ENCODE results near the gene PPP1R7. TPM values are rescaled to one million over a fixed set of nuclear protein-coding genes. Genes with fewer than 3 reads are reported as not detected.
"Not testable (repeated sequence)": the region's sequence is repeated elsewhere in the genome, so short reads cannot be mapped to it uniquely, and the experiment has no call there.

PPP1R7 gene
- total and polyA plus RNA-seq, 5 donors from 2014 or later: 68.0 to 150 (median 106) TPM

DNA sequence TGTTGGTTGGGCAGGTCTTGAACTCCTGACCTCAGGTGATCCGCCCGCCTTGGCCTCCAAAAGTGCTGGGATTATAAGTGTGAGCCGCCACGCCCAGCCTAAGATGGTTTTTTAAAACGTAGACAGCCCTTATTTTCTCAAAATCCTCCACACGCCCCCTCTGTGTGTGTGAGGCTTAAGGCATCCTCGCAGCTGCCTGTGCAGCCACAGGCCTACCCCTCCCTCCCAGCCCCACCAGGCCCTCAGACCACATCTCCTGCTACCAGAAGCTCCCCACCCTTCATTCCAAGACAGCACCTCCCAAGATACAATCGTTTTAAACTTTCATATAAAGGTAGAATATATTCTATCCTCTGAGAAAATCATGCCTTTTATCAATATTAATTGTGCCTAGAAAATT is 43.0 kb downstream of the PPP1R7 start:
- DNase-seq: no peak

DNA sequence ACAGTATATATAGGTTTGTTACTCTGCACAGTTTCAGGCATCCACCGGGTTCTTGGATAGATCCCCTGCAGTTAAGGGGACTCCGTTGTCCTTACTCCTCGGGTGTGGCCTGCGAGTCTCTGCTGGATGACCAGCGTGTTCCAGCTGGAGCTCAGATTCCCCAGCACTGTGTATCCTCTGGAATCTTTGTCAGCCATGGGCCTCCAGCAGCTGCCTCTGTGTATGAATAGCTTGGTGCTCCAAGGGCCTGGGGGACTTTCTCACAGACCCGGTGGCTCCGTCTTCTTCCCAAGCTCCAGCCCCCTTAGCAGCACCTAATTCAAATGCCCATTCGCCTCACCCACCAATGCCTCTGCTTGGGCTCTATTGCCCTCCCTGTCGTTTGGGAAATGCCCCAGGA is 44.5 kb downstream of the PPP1R7 start:
- no peaks in the 10 kb centered on the region for H3K36me3 Mint-ChIP-seq
- Histone ChIP-seq H3K36me3 (ENCODE audit: control insufficient read depth, insufficient read depth, low read length) (no peaks in the 10 kb centered on the region), H3K27ac (ENCODE audit: insufficient read depth, low read length, poor library complexity, severe bottlenecking) (no peak overlapping the region), H3K27me3 (ENCODE audit: control insufficient read depth, insufficient read depth, low read length) (no peaks in the 10 kb centered on the region), H3K4me3 (ENCODE audit: low read depth, low read length) (no peak overlapping the region), H3K9me3 (ENCODE audit: control insufficient read depth in 2 of 2, low read length in 2 of 2) (no peaks in the 10 kb centered on the region), H3K4me1 (ENCODE audit: control insufficient read depth, insufficient read depth, low read length, poor library complexity, severe bottlenecking) (no peaks in the 10 kb centered on the region)
- no peaks in the 10 kb centered on the region for H3K4me1 Mint-ChIP-seq
- ATAC-seq (ENCODE audit: low read depth in 2 of 2): no peak
- DNase-seq: no peak
- no peak overlapping the region for H3K4me3 Mint-ChIP-seq
- no peak overlapping the region for H3K27ac Mint-ChIP-seq
- no peaks in the 10 kb centered on the region for H3K9me3 Mint-ChIP-seq
- H3K27me3 Mint-ChIP-seq: no peaks in the 10 kb centered on the region

More for the DNA sequence above, 43.0 kb downstream of the PPP1R7 start:
- no peaks in the 10 kb centered on the region for H3K27me3 ChIP-seq (ENCODE audit: control insufficient read depth, insufficient read depth, low read length)
- no peaks in the 10 kb centered on the region for H3K27me3 Mint-ChIP-seq
- no peaks in the 10 kb centered on the region for H3K9me3 Mint-ChIP-seq
- no peaks in the 10 kb centered on the region for H3K9me3 ChIP-seq (ENCODE audit: control insufficient read depth in 2 of 2, low read length in 2 of 2)
- H3K27ac Mint-ChIP-seq: no peak overlapping the region
- no peaks in the 10 kb centered on the region for H3K4me1 Mint-ChIP-seq
- no peak overlapping the region for H3K4me3 Mint-ChIP-seq
- H3K36me3 Mint-ChIP-seq: no peaks in the 10 kb centered on the region
- H3K36me3 ChIP-seq (ENCODE audit: control insufficient read depth, insufficient read depth, low read length): no peaks in the 10 kb centered on the region
- no peak overlapping the region for H3K27ac ChIP-seq (ENCODE audit: insufficient read depth, low read length, poor library complexity, severe bottlenecking)
- no peak for ATAC-seq (ENCODE audit: low read depth in 2 of 2)
- H3K4me1 ChIP-seq (ENCODE audit: control insufficient read depth, insufficient read depth, low read length, poor library complexity, severe bottlenecking): no peaks in the 10 kb centered on the region
- H3K4me3 ChIP-seq (ENCODE audit: low read depth, low read length): no peak overlapping the region

- no peaks in the 10 kb centered on the region for H3K27me3 ChIP-seq (ENCODE audit: control insufficient read depth, insufficient read depth, low read length)
- no peaks in the 10 kb centered on the region for H3K4me1 Mint-ChIP-seq
- no peak for DNase-seq
- no peak overlapping the region for H3K27ac Mint-ChIP-seq
- H3K36me3 ChIP-seq (ENCODE audit: control insufficient read depth, insufficient read depth, low read length): no peaks in the 10 kb centered on the region
- no peak overlapping the region for H3K4me3 ChIP-seq (ENCODE audit: low read depth, low read length)
- H3K27ac ChIP-seq (ENCODE audit: insufficient read depth, low read length, poor library complexity, severe bottlenecking): no peak overlapping the region
- no peak for ATAC-seq (ENCODE audit: low read depth in 2 of 2)
- no peaks in the 10 kb centered on the region for H3K9me3 ChIP-seq (ENCODE audit: control insufficient read depth in 2 of 2, low read length in 2 of 2)
- H3K36me3 Mint-ChIP-seq: no peaks in the 10 kb centered on the region
- H3K4me3 Mint-ChIP-seq: no peak overlapping the region
- no peaks in the 10 kb centered on the region for H3K27me3 Mint-ChIP-seq
- H3K9me3 Mint-ChIP-seq: no peaks in the 10 kb centered on the region
- H3K4me1 ChIP-seq (ENCODE audit: control insufficient read depth, insufficient read depth, low read length, poor library complexity, severe bottlenecking): no peaks in the 10 kb centered on the region
These were observed 45.4 kb downstream of the PPP1R7 start for GRCh38 chr2:241195506-241196130.

GRCh38 chr2:241197246-241197645 is 47.0 kb downstream of the PPP1R7 start:
- DNase-seq; H3K27ac Mint-ChIP-seq; H3K9me3 Mint-ChIP-seq; H3K4me1 Mint-ChIP-seq; H3K4me3 Mint-ChIP-seq; H3K36me3 ChIP-seq (ENCODE audit: control insufficient read depth, insufficient read depth, low read length); H3K27ac ChIP-seq (ENCODE audit: insufficient read depth, low read length, poor library complexity, severe bottlenecking); H3K27me3 Mint-ChIP-seq; H3K36me3 Mint-ChIP-seq; ATAC-seq (ENCODE audit: low read depth in 2 of 2); H3K4me3 ChIP-seq (ENCODE audit: low read depth, low read length); H3K9me3 ChIP-seq (ENCODE audit: control insufficient read depth in 2 of 2, low read length in 2 of 2); H3K4me1 ChIP-seq (ENCODE audit: control insufficient read depth, insufficient read depth, low read length, poor library complexity, severe bottlenecking); H3K27me3 ChIP-seq (ENCODE audit: control insufficient read depth, insufficient read depth, low read length): not testable (repeated sequence)

DNA sequence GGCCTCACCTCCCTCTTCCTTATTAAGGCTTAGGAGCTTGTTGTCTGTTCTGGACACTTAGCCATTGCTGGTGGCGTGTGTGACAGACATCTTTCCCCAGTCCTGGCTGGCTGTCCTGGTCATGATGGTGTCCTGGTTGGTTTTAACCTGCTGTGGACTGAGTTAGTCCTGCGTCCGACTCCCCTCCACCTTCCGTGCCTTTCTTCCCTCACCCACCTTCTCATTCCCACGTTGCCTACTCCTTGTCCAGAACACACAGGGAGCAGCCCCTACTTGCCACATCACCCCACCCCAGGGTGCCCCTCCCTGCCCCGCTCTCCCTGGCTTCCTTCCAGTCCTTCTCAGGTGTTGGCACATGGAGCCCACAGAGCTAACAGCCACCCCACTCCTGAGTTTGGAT is 47.7 kb downstream of the PPP1R7 start:
- no peaks in the 10 kb centered on the region for H3K27me3 Mint-ChIP-seq

DNA sequence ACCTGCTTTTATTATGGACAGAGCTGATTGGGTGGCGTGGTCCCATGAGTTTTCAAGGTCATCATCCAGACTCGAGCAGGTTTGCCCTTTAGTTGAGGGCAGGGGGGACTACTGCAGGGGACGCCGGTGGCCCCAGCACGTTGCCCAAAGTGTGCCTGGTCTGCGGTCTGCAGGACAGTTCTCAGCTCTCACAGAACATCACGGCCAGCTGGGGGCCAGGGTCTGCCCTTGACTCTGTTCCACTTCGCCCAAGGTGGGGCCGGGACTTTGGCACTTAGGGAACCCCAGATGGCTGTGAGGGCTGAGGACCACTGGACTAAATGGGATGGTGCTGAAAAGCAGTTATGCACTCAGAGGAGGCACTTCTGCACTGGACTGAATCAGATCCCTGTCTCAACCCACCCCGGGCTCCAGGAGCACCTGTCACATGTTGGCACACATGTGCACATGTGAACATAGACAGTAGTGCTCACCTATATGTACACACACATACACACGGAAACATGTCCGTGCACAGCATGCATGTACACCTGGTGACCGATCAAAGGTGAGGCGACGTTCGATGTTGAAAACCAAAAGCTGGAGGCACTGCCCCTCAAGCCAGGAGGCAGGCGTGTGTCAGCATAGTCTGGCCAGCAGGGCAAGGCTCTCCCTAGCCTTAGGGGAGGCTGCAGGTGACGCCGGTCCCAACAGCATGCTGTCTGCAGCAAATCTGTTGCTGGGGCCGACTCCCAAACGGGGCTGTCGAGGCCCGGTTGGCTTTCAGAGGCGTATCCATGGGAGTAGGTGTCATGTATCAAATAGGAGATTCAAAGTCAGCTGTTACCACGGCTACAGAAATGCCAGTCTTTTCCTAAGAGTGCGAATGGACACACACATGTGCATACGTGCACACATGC is 48.4 kb downstream of the PPP1R7 start:
- Mint-ChIP-seq H3K27me3 (no peaks in the 10 kb centered on the region), H3K36me3 (no peaks in the 10 kb centered on the region), H3K27ac (no peak overlapping the region), H3K4me3 (no peak overlapping the region), H3K4me1 (no peaks in the 10 kb centered on the region), H3K9me3 (no peaks in the 10 kb centered on the region)
- no peak overlapping the region for H3K27ac ChIP-seq (ENCODE audit: insufficient read depth, low read length, poor library complexity, severe bottlenecking)
- no peaks in the 10 kb centered on the region for H3K36me3 ChIP-seq (ENCODE audit: control insufficient read depth, insufficient read depth, low read length)
- ATAC-seq (ENCODE audit: low read depth in 2 of 2) (no peak), DNase-seq (no peak)
- no peak overlapping the region for H3K4me3 ChIP-seq (ENCODE audit: low read depth, low read length)
- H3K9me3 ChIP-seq (ENCODE audit: control insufficient read depth in 2 of 2, low read length in 2 of 2): no peaks in the 10 kb centered on the region
- no peaks in the 10 kb centered on the region for H3K4me1 ChIP-seq (ENCODE audit: control insufficient read depth, insufficient read depth, low read length, poor library complexity, severe bottlenecking)
- no peaks in the 10 kb centered on the region for H3K27me3 ChIP-seq (ENCODE audit: control insufficient read depth, insufficient read depth, low read length)

More for the DNA sequence above, 47.7 kb downstream of the PPP1R7 start:
- Histone ChIP-seq H3K27ac (ENCODE audit: insufficient read depth, low read length, poor library complexity, severe bottlenecking) (no peak overlapping the region), H3K4me3 (ENCODE audit: low read depth, low read length) (no peak overlapping the region), H3K36me3 (ENCODE audit: control insufficient read depth, insufficient read depth, low read length) (no peaks in the 10 kb centered on the region), H3K9me3 (ENCODE audit: control insufficient read depth in 2 of 2, low read length in 2 of 2) (no peaks in the 10 kb centered on the region), H3K27me3 (ENCODE audit: control insufficient read depth, insufficient read depth, low read length) (no peaks in the 10 kb centered on the region), H3K4me1 (ENCODE audit: control insufficient read depth, insufficient read depth, low read length, poor library complexity, severe bottlenecking) (no peaks in the 10 kb centered on the region)
- no peak for DNase-seq
- H3K4me3 Mint-ChIP-seq: no peak overlapping the region
- H3K36me3 Mint-ChIP-seq: no peaks in the 10 kb centered on the region
- H3K27ac Mint-ChIP-seq: no peak overlapping the region
- H3K9me3 Mint-ChIP-seq: no peaks in the 10 kb centered on the region
- no peaks in the 10 kb centered on the region for H3K4me1 Mint-ChIP-seq
- ATAC-seq (ENCODE audit: low read depth in 2 of 2): no peak

- no peaks in the 10 kb centered on the region for H3K27me3 Mint-ChIP-seq
- H3K4me3 Mint-ChIP-seq: no peak overlapping the region
- ATAC-seq (ENCODE audit: low read depth in 2 of 2): no peak
- DNase-seq: no peak
- Histone ChIP-seq H3K27me3 (ENCODE audit: control insufficient read depth, insufficient read depth, low read length) (no peaks in the 10 kb centered on the region), H3K4me3 (ENCODE audit: low read depth, low read length) (no peak overlapping the region), H3K9me3 (ENCODE audit: control insufficient read depth in 2 of 2, low read length in 2 of 2) (no peaks in the 10 kb centered on the region), H3K4me1 (ENCODE audit: control insufficient read depth, insufficient read depth, low read length, poor library complexity, severe bottlenecking) (no peaks in the 10 kb centered on the region), H3K36me3 (ENCODE audit: control insufficient read depth, insufficient read depth, low read length) (no peaks in the 10 kb centered on the region), H3K27ac (ENCODE audit: insufficient read depth, low read length, poor library complexity, severe bottlenecking) (no peak overlapping the region)
- no peaks in the 10 kb centered on the region for H3K4me1 Mint-ChIP-seq
- no peaks in the 10 kb centered on the region for H3K9me3 Mint-ChIP-seq
- no peak overlapping the region for H3K27ac Mint-ChIP-seq
- no peaks in the 10 kb centered on the region for H3K36me3 Mint-ChIP-seq
These were observed 49.0 kb downstream of the PPP1R7 start for GRCh38 chr2:241199286-241199685.
